Loucy (cell line): ENCODE results near the gene IL1F10.

ENCODE experiments used
- H2AFZ ChIP-seq: fragments of 200-600 bp; sonication (generic); 2 replicates; pipeline ENCODE4 v1.6.0; 2016; ENCODE audit warnings: antibody characterized with exemption, mild to moderate bottlenecking, low read length, moderate library complexity
- H3F3A ChIP-seq: fragments of 200-600 bp; 2 replicates; pipeline ENCODE4 v1.6.0; 2016; ENCODE audit warnings: antibody characterized with exemption, low read depth, mild to moderate bottlenecking
- H3K27me3 ChIP-seq: fragments of 200-600 bp; sonication (generic); 2 replicates; pipeline ENCODE4 v1.6.1; 2014; ENCODE audit warnings: low read length, mild to moderate bottlenecking; ENCODE audit not compliant: insufficient read depth, poor library complexity, severe bottlenecking
- H3K36me3 ChIP-seq: fragments of 200-600 bp; sonication (generic); 2 replicates; pipeline ENCODE4 v1.6.1; 2016; ENCODE audit warnings: low read length; ENCODE audit not compliant: insufficient read depth
- H3K4me1 ChIP-seq: fragments of 200-600 bp; sonication (generic); 2 replicates; pipeline ENCODE4 v1.5.1; 2014; ENCODE audit warnings: low read length, mild to moderate bottlenecking; ENCODE audit not compliant: insufficient read depth, poor library complexity, severe bottlenecking
- H3K4me2 ChIP-seq: fragments of 200-600 bp; sonication (generic); 2 replicates; pipeline ENCODE4 v1.6.0; 2014; ENCODE audit warnings: antibody characterized with exemption, low read length, low read depth, mild to moderate bottlenecking; ENCODE audit not compliant: poor library complexity, severe bottlenecking
- H3K4me3 ChIP-seq: fragments of 200-600 bp; sonication (generic); 2 replicates; pipeline ENCODE4 v1.5.1; 2014; ENCODE audit warnings: low read length, mild to moderate bottlenecking, mixed read lengths; ENCODE audit not compliant: poor library complexity, severe bottlenecking
- H3K79me2 ChIP-seq: fragments of 200-600 bp; sonication (generic); 2 replicates; pipeline ENCODE4 v1.6.1; 2014; ENCODE audit warnings: low read length; ENCODE audit not compliant: insufficient read depth
- H3K9ac ChIP-seq: fragments of 200-600 bp; sonication (generic); 2 replicates; pipeline ENCODE4 v1.6.0; 2014; ENCODE audit warnings: mild to moderate bottlenecking, low read depth, low read length, moderate library complexity; ENCODE audit not compliant: poor library complexity, severe bottlenecking
- H3K9me2 ChIP-seq: fragments of 200-600 bp; sonication (generic); replicated peaks from 2 replicates; pipeline ENCODE4 v1.6.1; 2016; ENCODE audit warnings: low read depth, low read length, mixed read lengths
- H3K9me3 ChIP-seq: fragments of 200-600 bp; sonication (generic); 2 replicates; pipeline ENCODE4 v1.6.1; 2014; ENCODE audit warnings: mild to moderate bottlenecking, antibody characterized with exemption, low read length, low read depth; ENCODE audit not compliant: insufficient read depth
- H4K20me1 ChIP-seq: fragments of 200-600 bp; sonication (generic); 2 replicates; pipeline ENCODE4 v1.6.0; 2014; ENCODE audit warnings: antibody characterized with exemption, low read length, mild to moderate bottlenecking; ENCODE audit not compliant: insufficient read depth, poor library complexity, severe bottlenecking
- EZH2phosphoT487 ChIP-seq: fragments of 200-600 bp; IDR thresholded peaks from 2 replicates; pipeline ENCODE4 v1.6.1; 2018; ENCODE audit warnings: antibody characterized with exemption, mild to moderate bottlenecking, moderate library complexity, borderline replicate concordance
- TF ChIP-seq, protein P1 (sequence below): fragments of 200-600 bp; sonication (generic); conservative IDR thresholded peaks from 2 replicates; pipeline ENCODE4 v1.5.1; 2014; ENCODE audit warnings: mild to moderate bottlenecking, antibody characterized with exemption, low read length

The IL1F10 gene

DNA sequence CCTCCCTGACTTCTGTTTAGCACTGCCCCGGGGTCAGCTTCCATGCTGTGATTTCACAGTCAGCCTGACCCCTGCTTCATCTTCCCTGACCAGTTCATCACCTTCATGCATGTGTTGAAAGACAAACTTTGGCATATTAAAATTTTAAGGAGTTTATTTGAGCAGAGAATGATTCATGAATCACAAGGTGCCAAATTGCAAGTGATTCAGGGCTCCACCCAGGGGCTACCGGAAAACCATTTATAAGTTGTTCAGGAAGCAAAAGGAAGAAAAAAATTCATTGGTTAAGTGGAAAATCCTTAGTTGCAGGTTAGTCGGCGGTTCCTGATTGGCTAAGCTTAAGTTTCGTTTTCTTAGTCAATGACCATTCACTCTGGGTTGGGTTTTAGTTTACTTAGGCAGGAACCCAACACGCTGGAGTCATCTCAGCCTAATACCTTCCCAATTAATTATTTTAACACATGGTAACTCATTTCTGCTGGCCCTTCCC is 10.6 kb downstream of the IL1F10 start:
- H3K36me3 ChIP-seq, result no peaks in the 10 kb centered on the region
- H3K4me3 ChIP-seq, result no peak overlapping the region
- H3K9me3 ChIP-seq, result no peaks in the 10 kb centered on the region
- no peaks in the 10 kb centered on the region for H3K9me2 ChIP-seq
- H4K20me1 ChIP-seq, result no peaks in the 10 kb centered on the region
- no peak overlapping the region for H2AFZ ChIP-seq
- H3F3A ChIP-seq, result no peaks in the 10 kb centered on the region
- no peaks in the 10 kb centered on the region for H3K4me1 ChIP-seq
- no peaks in the 10 kb centered on the region for H3K79me2 ChIP-seq
- H3K9ac ChIP-seq, result no peak overlapping the region
- TF ChIP-seq, protein P1, sequence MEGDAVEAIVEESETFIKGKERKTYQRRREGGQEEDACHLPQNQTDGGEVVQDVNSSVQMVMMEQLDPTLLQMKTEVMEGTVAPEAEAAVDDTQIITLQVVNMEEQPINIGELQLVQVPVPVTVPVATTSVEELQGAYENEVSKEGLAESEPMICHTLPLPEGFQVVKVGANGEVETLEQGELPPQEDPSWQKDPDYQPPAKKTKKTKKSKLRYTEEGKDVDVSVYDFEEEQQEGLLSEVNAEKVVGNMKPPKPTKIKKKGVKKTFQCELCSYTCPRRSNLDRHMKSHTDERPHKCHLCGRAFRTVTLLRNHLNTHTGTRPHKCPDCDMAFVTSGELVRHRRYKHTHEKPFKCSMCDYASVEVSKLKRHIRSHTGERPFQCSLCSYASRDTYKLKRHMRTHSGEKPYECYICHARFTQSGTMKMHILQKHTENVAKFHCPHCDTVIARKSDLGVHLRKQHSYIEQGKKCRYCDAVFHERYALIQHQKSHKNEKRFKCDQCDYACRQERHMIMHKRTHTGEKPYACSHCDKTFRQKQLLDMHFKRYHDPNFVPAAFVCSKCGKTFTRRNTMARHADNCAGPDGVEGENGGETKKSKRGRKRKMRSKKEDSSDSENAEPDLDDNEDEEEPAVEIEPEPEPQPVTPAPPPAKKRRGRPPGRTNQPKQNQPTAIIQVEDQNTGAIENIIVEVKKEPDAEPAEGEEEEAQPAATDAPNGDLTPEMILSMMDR, result no peak
- no peak for TF ChIP-seq EZH2phosphoT487
- H3K27me3 ChIP-seq, result no peaks in the 10 kb centered on the region
- H3K4me2 ChIP-seq, result no peak overlapping the region

DNA sequence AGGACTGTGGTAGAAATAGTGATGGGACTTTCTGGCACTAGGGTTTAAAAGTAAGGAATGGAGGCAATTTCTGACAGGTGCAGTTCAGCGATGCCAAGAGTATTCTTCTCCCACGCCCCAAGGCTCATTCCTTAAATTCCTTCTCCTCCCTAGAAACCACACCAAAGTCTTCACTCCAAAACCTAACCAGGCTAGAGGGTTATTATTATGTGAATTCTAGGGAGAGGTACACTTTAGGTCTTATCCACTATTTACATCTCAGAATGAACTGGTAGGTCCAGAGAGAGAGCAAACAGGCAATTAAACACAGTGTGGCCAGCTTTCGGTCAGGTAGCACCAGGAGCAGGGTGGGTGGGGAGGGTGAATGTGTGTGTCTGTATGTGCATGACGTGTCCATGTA is 11.4 kb downstream of the IL1F10 start:
- Histone ChIP-seq H3K36me3 (no peaks in the 10 kb centered on the region), H3K4me3 (no peak overlapping the region), H3K4me2 (no peak overlapping the region), H4K20me1 (no peaks in the 10 kb centered on the region), H3K4me1 (no peaks in the 10 kb centered on the region), H3K79me2 (no peaks in the 10 kb centered on the region), H2AFZ (no peak overlapping the region), H3F3A (no peaks in the 10 kb centered on the region), H3K9ac (no peak overlapping the region), H3K9me2 (no peaks in the 10 kb centered on the region), H3K9me3 (no peaks in the 10 kb centered on the region), H3K27me3 (no peaks in the 10 kb centered on the region)
- TF ChIP-seq, protein P1, result no peak
- TF ChIP-seq EZH2phosphoT487, result no peak

DNA sequence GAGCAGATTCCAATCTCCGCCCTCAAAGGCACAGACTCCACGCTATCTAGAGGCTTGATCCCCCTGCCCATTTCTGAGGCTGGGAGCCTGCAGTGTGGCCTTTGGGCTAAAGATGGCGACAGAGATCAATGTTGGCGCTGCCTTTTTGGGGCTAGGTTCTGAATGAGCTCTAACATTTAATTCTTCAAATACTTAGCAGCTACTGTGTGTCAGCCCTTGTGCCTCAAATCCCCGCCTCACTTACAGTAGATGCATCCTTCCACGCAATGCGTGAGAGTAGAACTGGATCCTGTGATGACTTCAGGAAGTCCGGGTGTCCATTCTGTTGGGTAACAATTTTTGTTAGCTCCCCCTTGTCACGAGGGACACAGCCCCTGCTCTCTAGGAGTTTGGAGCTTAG is 12.4 kb downstream of the IL1F10 start:
- no peak overlapping the region for H2AFZ ChIP-seq
- H3K9me2 ChIP-seq, result no peaks in the 10 kb centered on the region
- no peaks in the 10 kb centered on the region for H3K27me3 ChIP-seq
- H3K9ac ChIP-seq, result no peak overlapping the region
- TF ChIP-seq EZH2phosphoT487, result no peak
- TF ChIP-seq, protein P1, result peak; percentile 89
- no peaks in the 10 kb centered on the region for H4K20me1 ChIP-seq
- no peaks in the 10 kb centered on the region for H3K4me1 ChIP-seq
- H3F3A ChIP-seq, result no peaks in the 10 kb centered on the region
- H3K4me3 ChIP-seq, result no peak overlapping the region
- no peaks in the 10 kb centered on the region for H3K79me2 ChIP-seq
- H3K9me3 ChIP-seq, result no peaks in the 10 kb centered on the region
- no peaks in the 10 kb centered on the region for H3K36me3 ChIP-seq
- H3K4me2 ChIP-seq, result no peak overlapping the region
